MV-4-11 (cell line): ENCODE results near the gene CELF4.

ENCODE experiments used
- DNase-seq: peaks from one replicate; lab custom pipeline; 2025; lab: John Stamatoyannopoulos, UW

Gene CELF4

GRCh38 chr18:37565101-37565976, at the start of gene CELF4:
Gene CELF4, minus strand, starts transcription at chr18:37565798.
- DNase-seq = no peak

GRCh38 chr18:37613253-37613565, 47.6 kb upstream of the CELF4 start:
- no peak for DNase-seq

- no peak for DNase-seq
These were observed 47.1 kb upstream of the CELF4 start for GRCh38 chr18:37612524-37613252.

GRCh38 chr18:37611614-37612279, 46.1 kb upstream of the CELF4 start:
- no peak for DNase-seq

GRCh38 chr18:37608876-37609275, 43.3 kb upstream of the CELF4 start:
- DNase-seq = no peak

- DNase-seq = no peak
These were observed 41.7 kb upstream of the CELF4 start for GRCh38 chr18:37607281-37607680.

- no peak for DNase-seq
These were observed 38.4 kb upstream of the CELF4 start for GRCh38 chr18:37604032-37604431.

GRCh38 chr18:37598966-37599896, 33.6 kb upstream of the CELF4 start:
- DNase-seq = no peak

GRCh38 chr18:37598396-37598795, 32.8 kb upstream of the CELF4 start:
- DNase-seq = no peak

GRCh38 chr18:37590346-37590745, 24.7 kb upstream of the CELF4 start:
- no peak for DNase-seq

- no peak for DNase-seq
These were observed 22.7 kb upstream of the CELF4 start for GRCh38 chr18:37588289-37588688.

GRCh38 chr18:37586656-37587225, 21.1 kb upstream of the CELF4 start:
- DNase-seq = no peak

- no peak for DNase-seq
These were observed 19.5 kb upstream of the CELF4 start for GRCh38 chr18:37584952-37585695.

GRCh38 chr18:37584217-37584616, 18.6 kb upstream of the CELF4 start:
- DNase-seq = no peak

GRCh38 chr18:37582261-37582660, 16.7 kb upstream of the CELF4 start:
- DNase-seq = no peak

GRCh38 chr18:37578886-37579513, 13.4 kb upstream of the CELF4 start:
- DNase-seq = no peak

- no peak for DNase-seq
These were observed 12.6 kb upstream of the CELF4 start for GRCh38 chr18:37578182-37578678.

- DNase-seq = no peak
These were observed 11.5 kb upstream of the CELF4 start for GRCh38 chr18:37577051-37577611.

GRCh38 chr18:37575646-37576045, 10.0 kb upstream of the CELF4 start:
- no peak for DNase-seq

GRCh38 chr18:37574113-37574512, 8.5 kb upstream of the CELF4 start:
- DNase-seq = no peak
